CD8-positive, alpha-beta memory T cell (primary cell): Measurements from ENCODE around the gene ATG16L2. TPM values are rescaled to one million over a fixed set of nuclear protein-coding genes. Genes with fewer than 3 reads are reported as not detected.

Source experiments
- CTCF ChIA-PET: fragments of 350-600 bp; sonication (Branson Sonifier 250); formaldehyde crosslinking; loops from one replicate; lab custom pipeline; 2021; ENCODE audit warnings: antibody characterized with exemption; lab: Charles Lee
- POLR2A ChIA-PET: fragments of 350-600 bp; sonication (Branson Sonifier 250); formaldehyde crosslinking; loops from one replicate; lab custom pipeline; 2021; ENCODE audit warnings: antibody characterized with exemption; lab: Charles Lee
- DNase-seq, 5 donors: peaks; one replicate each; pipeline versions ENCODE4 v3.0.0 to v3.0.0-alpha.2; 2020 to 2022; ENCODE audit warnings: mixed read lengths in 1 of 5
- H3K27ac ChIP-seq: one replicate; pipeline ENCODE4 v1.7.0; 2013; ENCODE audit warnings: low read depth, mild to moderate bottlenecking, low read length, moderate library complexity
- H3K27me3 ChIP-seq: 2 replicates; pipeline ENCODE4 v1.7.0; 2013; ENCODE audit warnings: low read length, mild to moderate bottlenecking; ENCODE audit not compliant: insufficient read depth, poor library complexity, severe bottlenecking
- H3K36me3 ChIP-seq: 2 replicates; pipeline ENCODE4 v1.7.0; 2013; ENCODE audit warnings: mild to moderate bottlenecking, low read length, moderate library complexity; ENCODE audit not compliant: insufficient read depth
- H3K4me1 ChIP-seq: 2 replicates; pipeline ENCODE4 v1.7.0; 2013; ENCODE audit warnings: mild to moderate bottlenecking, low read length, moderate library complexity; ENCODE audit not compliant: insufficient read depth
- H3K4me3 ChIP-seq: 2 replicates; pipeline ENCODE4 v1.7.0; 2013; ENCODE audit warnings: mild to moderate bottlenecking, low read length
- H3K9me3 ChIP-seq: 2 replicates; pipeline ENCODE4 v1.7.0; 2013; ENCODE audit warnings: mild to moderate bottlenecking, low read length
- H3K27ac Mint-ChIP-seq, 8 donors: one replicate each; pipeline ENCODE4 v1.8.0; 2020 to 2021; ENCODE audit warnings: mixed read lengths in 8 of 8, mild to moderate bottlenecking in 6 of 8, inconsistent platforms in 3 of 8, moderate library complexity in 3 of 8
- H3K27me3 Mint-ChIP-seq, 2 donors: one replicate each; pipeline ENCODE4 v1.8.0; 2020 to 2021; ENCODE audit warnings: mixed read lengths in 2 of 2, mild to moderate bottlenecking in 1 of 2, moderate library complexity in 1 of 2
- H3K36me3 Mint-ChIP-seq, 3 donors: one replicate each; pipeline ENCODE4 v1.8.0; 2020 to 2021; ENCODE audit warnings: mixed read lengths in 3 of 3, inconsistent platforms in 1 of 3, mild to moderate bottlenecking in 1 of 3
- H3K4me1 Mint-ChIP-seq, 3 donors: one replicate each; pipeline ENCODE4 v1.8.0; 2020 to 2021; ENCODE audit warnings: mixed read lengths in 3 of 3, inconsistent platforms in 1 of 3, mild to moderate bottlenecking in 1 of 3
- H3K4me3 Mint-ChIP-seq, 7 donors: one replicate each; pipeline ENCODE4 v1.8.0; 2020 to 2021; ENCODE audit warnings: mixed read lengths in 7 of 7, mild to moderate bottlenecking in 6 of 7, moderate library complexity in 4 of 7, inconsistent platforms in 2 of 7
- H3K9me3 Mint-ChIP-seq, 5 donors: one replicate each; pipeline ENCODE4 v1.8.0; 2020 to 2022; ENCODE audit warnings: mixed read lengths in 5 of 5, mild to moderate bottlenecking in 3 of 5, moderate library complexity in 2 of 5, inconsistent platforms in 1 of 5
- polyA plus RNA-seq: library from polyadenylated mRNA; unstranded; fragments of 300-500 nt; fragmentation: Illumina TruSeq; gene quantifications from one replicate; pipeline ENCODE4 v1.2.3, GENCODE V29; 2021
- total RNA-seq, 2 experiments: library from RNA; stranded (reverse); gene quantifications; one replicate each; pipeline ENCODE4 v1.2.3, GENCODE V29; 2021

The ATG16L2 gene
- total and polyA plus RNA-seq, 3 experiments from 2014 or later, result 18.8 to 53.2 (median 50.3) TPM

GRCh38 chr11:72833083-72833733 lies 19.0 kb downstream of the ATG16L2 start:
- Mint-ChIP-seq H3K4me1 (peaks cover 2 to 22% (median 18%) of the 10 kb centered on the region in 3 donors), H3K9me3 (peaks cover 0 to 2% (median 0%) of the 10 kb centered on the region in 5 donors), H3K27me3 (peaks cover 0 to 1% of the 10 kb centered on the region in 2 donors), H3K36me3 (peaks cover 0 to 45% (median 3%) of the 10 kb centered on the region in 3 donors), H3K4me3 (no peak overlapping the region), H3K27ac (peak overlapping the region; percentile 29 to 95 (median 60))
- no peak overlapping the region for H3K4me3 ChIP-seq
- H3K4me1 ChIP-seq, result peaks cover 6% of the 10 kb centered on the region
- POLR2A ChIA-PET, result no interaction called here
- peaks cover 6% of the 10 kb centered on the region for H3K36me3 ChIP-seq
- CTCF ChIA-PET, result interaction anchor here (0.7 to 7.6 kb wide), 4 partner anchors 26 to 344 kb away, joined by 3 to 51 read pairs (median 4); partner anchors contain the start of gene STARD10
- no peaks in the 10 kb centered on the region for H3K27me3 ChIP-seq
- DNase-seq, result no peak
- no peaks in the 10 kb centered on the region for H3K9me3 ChIP-seq
- H3K27ac ChIP-seq, result no peak overlapping the region

- Histone ChIP-seq H3K36me3 (peaks cover 9% of the 10 kb centered on the region), H3K27me3 (no peaks in the 10 kb centered on the region), H3K9me3 (no peaks in the 10 kb centered on the region), H3K4me3 (no peak overlapping the region), H3K27ac (no peak overlapping the region), H3K4me1 (peaks cover 6% of the 10 kb centered on the region)
- no peak for DNase-seq
- POLR2A ChIA-PET, result no interaction called here
- CTCF ChIA-PET, result interaction anchor here (1.0 to 7.6 kb wide), 4 partner anchors 26 to 343 kb away, joined by 3 to 51 read pairs (median 4); partner anchors contain the start of gene FCHSD2
- H3K4me1 Mint-ChIP-seq, result peaks cover 4 to 26% (median 16%) of the 10 kb centered on the region in 3 donors
- H3K4me3 Mint-ChIP-seq, result no peak overlapping the region
- peak overlapping the region in 5 of 8 donors; percentile 54 to 88 (median 66) for H3K27ac Mint-ChIP-seq
- peaks cover 0 to 2% (median 0%) of the 10 kb centered on the region in 5 donors for H3K9me3 Mint-ChIP-seq
- peaks cover 0 to 1% of the 10 kb centered on the region in 2 donors for H3K27me3 Mint-ChIP-seq
- peaks cover 0 to 43% (median 6%) of the 10 kb centered on the region in 3 donors for H3K36me3 Mint-ChIP-seq
Measured at GRCh38 chr11:72833811-72834493, 19.7 kb downstream of the ATG16L2 start.

- no peak overlapping the region for H3K27ac ChIP-seq
- peaks cover 10 to 33% (median 16%) of the 10 kb centered on the region in 3 donors for H3K4me1 Mint-ChIP-seq
- H3K4me1 ChIP-seq, result peaks cover 6% of the 10 kb centered on the region
- H3K27me3 ChIP-seq, result no peaks in the 10 kb centered on the region
- DNase-seq, result no peak
- H3K36me3 Mint-ChIP-seq, result peaks cover 0 to 44% (median 8%) of the 10 kb centered on the region in 3 donors
- H3K27me3 Mint-ChIP-seq, result peaks cover 0 to 1% of the 10 kb centered on the region in 2 donors
- peaks cover 9% of the 10 kb centered on the region for H3K36me3 ChIP-seq
- POLR2A ChIA-PET, result no interaction called here
- CTCF ChIA-PET, result interaction anchor here (1.0 to 7.6 kb wide), 2 partner anchors 307 to 342 kb away, joined by 5 to 51 read pairs; partner anchors contain the start of gene FCHSD2
- H3K4me3 Mint-ChIP-seq, result no peak overlapping the region
- H3K4me3 ChIP-seq, result no peak overlapping the region
- H3K9me3 ChIP-seq, result no peaks in the 10 kb centered on the region
- peaks cover 0 to 2% (median 0%) of the 10 kb centered on the region in 5 donors for H3K9me3 Mint-ChIP-seq
- peak overlapping the region; percentile 7 to 88 (median 70) for H3K27ac Mint-ChIP-seq
Measured at GRCh38 chr11:72834905-72835304, 20.7 kb downstream of the ATG16L2 start.

- Mint-ChIP-seq H3K27ac (peak overlapping the region in 7 of 8 donors; percentile 17 to 68 (median 50)), H3K36me3 (peaks cover 0 to 50% (median 8%) of the 10 kb centered on the region in 3 donors), H3K27me3 (peaks cover 0 to 1% of the 10 kb centered on the region in 2 donors), H3K4me3 (no peak overlapping the region), H3K9me3 (peaks cover 0 to 1% (median 0%) of the 10 kb centered on the region in 5 donors), H3K4me1 (peaks cover 10 to 33% (median 16%) of the 10 kb centered on the region in 3 donors)
- H3K27ac ChIP-seq, result no peak overlapping the region
- CTCF ChIA-PET, result interaction anchor here (1.5 to 7.6 kb wide), 3 partner anchors 9 to 341 kb away, joined by 4 to 51 read pairs (median 4); no protein-coding TSS in a partner anchor
- H3K4me3 ChIP-seq, result no peak overlapping the region
- POLR2A ChIA-PET, result interaction anchor here (1.1 kb wide), 1 partner anchor 12 kb away, joined by 3 read pairs; no protein-coding TSS in a partner anchor
- DNase-seq, result no peak
- H3K9me3 ChIP-seq, result no peaks in the 10 kb centered on the region
- H3K36me3 ChIP-seq, result peaks cover 15% of the 10 kb centered on the region
- H3K27me3 ChIP-seq, result no peaks in the 10 kb centered on the region
- H3K4me1 ChIP-seq, result peaks cover 6% of the 10 kb centered on the region
Measured at GRCh38 chr11:72836111-72836510, 21.9 kb downstream of the ATG16L2 start.

GRCh38 chr11:72838691-72839305 lies 24.6 kb downstream of the ATG16L2 start:
- H3K36me3 ChIP-seq, result peaks cover 24% of the 10 kb centered on the region
- no peak overlapping the region for H3K4me3 Mint-ChIP-seq
- no peak overlapping the region for H3K4me3 ChIP-seq
- no peaks in the 10 kb centered on the region for H3K9me3 ChIP-seq
- H3K36me3 Mint-ChIP-seq, result peaks cover 4 to 71% (median 18%) of the 10 kb centered on the region in 3 donors
- H3K4me1 ChIP-seq, result no peaks in the 10 kb centered on the region
- no peak overlapping the region for H3K27ac ChIP-seq
- ChIA-PET POLR2A (no interaction called here), CTCF (no interaction called here)
- H3K4me1 Mint-ChIP-seq, result peaks cover 6 to 24% (median 8%) of the 10 kb centered on the region in 3 donors
- peaks cover 0 to under 1% of the 10 kb centered on the region in 2 donors for H3K27me3 Mint-ChIP-seq
- no peaks in the 10 kb centered on the region for H3K9me3 Mint-ChIP-seq
- H3K27me3 ChIP-seq, result no peaks in the 10 kb centered on the region
- H3K27ac Mint-ChIP-seq, result peak overlapping the region in 6 of 8 donors; percentile 38 to 83 (median 60)
- no peak for DNase-seq

- H3K27ac ChIP-seq, result no peak overlapping the region
- no peaks in the 10 kb centered on the region for H3K27me3 ChIP-seq
- POLR2A ChIA-PET, result no interaction called here
- H3K4me1 ChIP-seq, result no peaks in the 10 kb centered on the region
- no peak for DNase-seq
- Mint-ChIP-seq H3K4me1 (peaks cover 3 to 19% (median 8%) of the 10 kb centered on the region in 3 donors), H3K4me3 (no peak overlapping the region), H3K9me3 (no peaks in the 10 kb centered on the region), H3K27ac (no peak overlapping the region), H3K36me3 (peaks cover 4 to 79% (median 19%) of the 10 kb centered on the region in 3 donors), H3K27me3 (no peaks in the 10 kb centered on the region)
- peaks cover 24% of the 10 kb centered on the region for H3K36me3 ChIP-seq
- CTCF ChIA-PET, result interaction anchor here (1.6 kb wide), 1 partner anchor 9 kb away, joined by 5 read pairs; no protein-coding TSS in a partner anchor
- no peak overlapping the region for H3K4me3 ChIP-seq
- no peaks in the 10 kb centered on the region for H3K9me3 ChIP-seq
Measured at GRCh38 chr11:72840780-72841179, 26.6 kb downstream of the ATG16L2 start.

GRCh38 chr11:72841397-72841796 lies 27.2 kb downstream of the ATG16L2 start:
- H3K9me3 ChIP-seq, result no peaks in the 10 kb centered on the region
- H3K9me3 Mint-ChIP-seq, result no peaks in the 10 kb centered on the region
- peak overlapping the region in 2 of 8 donors; percentile 40 to 90 for H3K27ac Mint-ChIP-seq
- no peaks in the 10 kb centered on the region for H3K27me3 ChIP-seq
- H3K36me3 ChIP-seq, result peaks cover 24% of the 10 kb centered on the region
- no peak overlapping the region for H3K27ac ChIP-seq
- no peak overlapping the region for H3K4me3 ChIP-seq
- POLR2A ChIA-PET, result no interaction called here
- DNase-seq, result no peak
- CTCF ChIA-PET, result interaction anchor here (1.2 to 1.6 kb wide), 2 partner anchors 10 to 336 kb away, joined by 3 to 5 read pairs; no protein-coding TSS in a partner anchor
- no peak overlapping the region for H3K4me3 Mint-ChIP-seq
- no peaks in the 10 kb centered on the region for H3K4me1 ChIP-seq
- H3K36me3 Mint-ChIP-seq, result peaks cover 4 to 79% (median 20%) of the 10 kb centered on the region in 3 donors
- H3K4me1 Mint-ChIP-seq, result peaks cover 3 to 19% (median 8%) of the 10 kb centered on the region in 3 donors
- no peaks in the 10 kb centered on the region for H3K27me3 Mint-ChIP-seq
